Astrocyte (in vitro differentiated cells and primary cell): ENCODE measurements around the gene PKP1. TPM values are rescaled to one million over a fixed set of nuclear protein-coding genes. Genes with fewer than 3 reads are reported as not detected.
A peak's percentile ranks its signal among the peaks of the same experiment; 100 is the strongest.

ENCODE experiments used
- DNase-seq: peaks from one replicate; pipeline ENCODE4 v3.0.0-alpha.2; 2010; ENCODE audit warnings: low read depth
- FAIRE-seq: peaks from 2 replicates; lab custom pipeline; 2011; peaks lifted over from hg19 to GRCh38; lab: Jason Lieb, UNC
- H2AFZ ChIP-seq: 2 replicates; pipeline ENCODE4 v1.6.0; 2012; ENCODE audit warnings: low read depth, low read length, inconsistent platforms
- H3K27ac ChIP-seq: 2 replicates; pipeline ENCODE4 v1.5.1; 2011; ENCODE audit warnings: low read depth, low read length, inconsistent platforms
- H3K27me3 ChIP-seq: 2 replicates; pipeline ENCODE4 v1.6.0; 2011; ENCODE audit warnings: low read length, inconsistent platforms; ENCODE audit not compliant: insufficient read depth
- H3K36me3 ChIP-seq: 2 replicates; pipeline ENCODE4 v1.5.1; 2011; ENCODE audit warnings: low read length, inconsistent platforms; ENCODE audit not compliant: insufficient read depth
- H3K4me1 ChIP-seq: 2 replicates; pipeline ENCODE4 v1.5.1; 2011; ENCODE audit warnings: low read length, inconsistent platforms; ENCODE audit not compliant: insufficient read depth
- H3K4me2 ChIP-seq: 2 replicates; pipeline ENCODE4 v1.6.0; 2012; ENCODE audit warnings: low read length, inconsistent platforms
- H3K4me3 ChIP-seq: 2 replicates; pipeline ENCODE4 v1.5.1; 2011; ENCODE audit warnings: low read depth, mild to moderate bottlenecking, low read length, inconsistent platforms; ENCODE audit not compliant: insufficient read depth
- H3K79me2 ChIP-seq: 2 replicates; pipeline ENCODE4 v1.6.0; 2012; ENCODE audit warnings: mild to moderate bottlenecking, low read length, inconsistent platforms; ENCODE audit not compliant: insufficient read depth
- H3K9ac ChIP-seq: 2 replicates; pipeline ENCODE4 v1.6.0; 2012; ENCODE audit warnings: mild to moderate bottlenecking, low read length, inconsistent platforms
- H3K9me3 ChIP-seq: 2 replicates; pipeline ENCODE4 v1.5.1; 2012; ENCODE audit warnings: low read depth, mild to moderate bottlenecking, low read length, inconsistent platforms; ENCODE audit not compliant: insufficient read depth
- H4K20me1 ChIP-seq: 2 replicates; pipeline ENCODE4 v1.6.0; 2012; ENCODE audit warnings: low read length, inconsistent platforms; ENCODE audit not compliant: insufficient read depth
- H3K27ac Mint-ChIP-seq: one replicate; pipeline ENCODE4 v1.8.0; 2021; ENCODE audit warnings: mild to moderate bottlenecking, mixed read lengths; ENCODE audit not compliant: unreplicated experiment
- H3K27me3 Mint-ChIP-seq: one replicate; pipeline ENCODE4 v1.8.0; 2021; ENCODE audit warnings: low read depth, mixed read lengths; ENCODE audit not compliant: unreplicated experiment
- H3K36me3 Mint-ChIP-seq: one replicate; pipeline ENCODE4 v1.8.0; 2021; ENCODE audit warnings: low read depth, mixed read lengths; ENCODE audit not compliant: unreplicated experiment
- H3K4me1 Mint-ChIP-seq: one replicate; pipeline ENCODE4 v1.8.0; 2021; ENCODE audit warnings: low read depth, mixed read lengths; ENCODE audit not compliant: unreplicated experiment
- H3K4me3 Mint-ChIP-seq: one replicate; pipeline ENCODE4 v1.8.0; 2021; ENCODE audit warnings: mild to moderate bottlenecking, moderate library complexity, mixed read lengths; ENCODE audit not compliant: unreplicated experiment
- H3K9me3 Mint-ChIP-seq: one replicate; pipeline ENCODE4 v1.8.0; 2021; ENCODE audit warnings: mild to moderate bottlenecking, mixed read lengths; ENCODE audit not compliant: unreplicated experiment
- EZH2 ChIP-seq: IDR thresholded peaks from 2 replicates; pipeline ENCODE4 v1.6.1; 2012; ENCODE audit warnings: mild to moderate bottlenecking, low read length, inconsistent platforms; ENCODE audit not compliant: insufficient read depth
- total RNA-seq: library from RNA; stranded (reverse); gene quantifications from 2 replicates; pipeline ENCODE4 v1.2.1, GENCODE V29; 2021
- TF ChIP-seq, protein P1 (sequence below): IDR thresholded peaks from 2 replicates; pipeline ENCODE4 v1.5.1; 2011; ENCODE audit warnings: low read depth, mild to moderate bottlenecking, inconsistent platforms, low read length, moderate library complexity; ENCODE audit not compliant: insufficient read depth

PKP1 gene
- total RNA-seq, 1 donor from 2014 or later = 0.07 TPM

DNA sequence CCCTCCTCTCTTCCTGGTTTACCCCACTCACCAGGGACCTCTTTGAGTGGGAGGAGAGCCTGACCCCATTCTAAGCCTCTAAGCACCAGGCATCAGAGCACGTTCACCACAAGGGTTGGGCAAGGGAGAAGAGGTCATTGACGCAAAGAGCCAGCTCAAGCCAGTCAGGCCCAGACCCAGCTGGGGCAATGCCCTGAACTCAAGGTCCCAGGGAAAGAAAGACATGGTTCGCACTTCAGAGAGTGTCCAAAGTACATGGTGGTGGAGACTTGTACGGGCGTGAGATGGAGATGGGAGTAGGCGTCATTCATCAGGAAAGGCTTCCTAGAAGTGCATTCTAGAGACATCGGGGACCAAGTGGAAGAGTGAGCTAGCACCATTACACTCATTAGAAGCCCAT, 7.2 kb downstream of the PKP1 start:
- FAIRE-seq = no peak

DNA sequence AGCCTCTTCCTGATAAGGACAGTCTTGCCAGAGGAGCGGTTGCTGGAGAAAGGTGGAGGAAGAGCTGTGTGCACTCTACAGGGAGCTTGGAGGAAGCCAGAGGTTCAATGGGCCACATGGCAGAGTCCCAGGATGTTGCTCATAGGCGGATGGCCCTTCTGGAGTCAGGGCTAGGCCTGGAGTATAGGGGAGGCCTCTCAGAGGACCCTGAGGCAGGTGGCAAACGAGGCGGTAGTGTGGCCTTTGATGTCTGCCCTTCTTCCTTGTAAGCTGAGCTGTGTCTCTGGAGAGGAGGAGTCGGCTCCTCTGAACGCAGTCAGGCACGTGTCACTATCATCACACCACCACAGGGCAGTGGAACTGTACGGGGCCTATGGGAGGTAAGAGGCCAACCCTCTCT, 8.6 kb downstream of the PKP1 start:
- Histone ChIP-seq H3K27me3 (peaks cover 11% of the 10 kb centered on the region), H3K4me2 (no peak overlapping the region), H3K4me3 (no peak overlapping the region), H3K9me3 (no peaks in the 10 kb centered on the region), H3K9ac (no peak overlapping the region), H3K27ac (no peak overlapping the region), H2AFZ (no peak overlapping the region), H3K36me3 (no peaks in the 10 kb centered on the region), H3K79me2 (no peaks in the 10 kb centered on the region), H4K20me1 (no peaks in the 10 kb centered on the region), H3K4me1 (peaks cover 6% of the 10 kb centered on the region)
- Mint-ChIP-seq H3K4me1 (peaks cover 33% of the 10 kb centered on the region), H3K9me3 (peaks cover under 1% of the 10 kb centered on the region), H3K27ac (no peak overlapping the region), H3K27me3 (peaks cover 32% of the 10 kb centered on the region), H3K36me3 (peaks cover 2% of the 10 kb centered on the region), H3K4me3 (no peak overlapping the region)
- no peak for FAIRE-seq
- TF ChIP-seq, protein P1, sequence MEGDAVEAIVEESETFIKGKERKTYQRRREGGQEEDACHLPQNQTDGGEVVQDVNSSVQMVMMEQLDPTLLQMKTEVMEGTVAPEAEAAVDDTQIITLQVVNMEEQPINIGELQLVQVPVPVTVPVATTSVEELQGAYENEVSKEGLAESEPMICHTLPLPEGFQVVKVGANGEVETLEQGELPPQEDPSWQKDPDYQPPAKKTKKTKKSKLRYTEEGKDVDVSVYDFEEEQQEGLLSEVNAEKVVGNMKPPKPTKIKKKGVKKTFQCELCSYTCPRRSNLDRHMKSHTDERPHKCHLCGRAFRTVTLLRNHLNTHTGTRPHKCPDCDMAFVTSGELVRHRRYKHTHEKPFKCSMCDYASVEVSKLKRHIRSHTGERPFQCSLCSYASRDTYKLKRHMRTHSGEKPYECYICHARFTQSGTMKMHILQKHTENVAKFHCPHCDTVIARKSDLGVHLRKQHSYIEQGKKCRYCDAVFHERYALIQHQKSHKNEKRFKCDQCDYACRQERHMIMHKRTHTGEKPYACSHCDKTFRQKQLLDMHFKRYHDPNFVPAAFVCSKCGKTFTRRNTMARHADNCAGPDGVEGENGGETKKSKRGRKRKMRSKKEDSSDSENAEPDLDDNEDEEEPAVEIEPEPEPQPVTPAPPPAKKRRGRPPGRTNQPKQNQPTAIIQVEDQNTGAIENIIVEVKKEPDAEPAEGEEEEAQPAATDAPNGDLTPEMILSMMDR = no peak
- TF ChIP-seq EZH2 = no peak
- no peak for DNase-seq

More for the DNA sequence above, 7.2 kb downstream of the PKP1 start:
- Histone ChIP-seq H3K27ac (no peak overlapping the region), H3K4me1 (no peaks in the 10 kb centered on the region), H3K9ac (no peak overlapping the region), H2AFZ (no peak overlapping the region), H3K4me2 (no peak overlapping the region), H3K4me3 (no peak overlapping the region), H4K20me1 (no peaks in the 10 kb centered on the region), H3K36me3 (no peaks in the 10 kb centered on the region), H3K9me3 (no peaks in the 10 kb centered on the region), H3K79me2 (no peaks in the 10 kb centered on the region), H3K27me3 (peaks cover 24% of the 10 kb centered on the region)
- TF ChIP-seq, protein P1 = no peak
- no peak for TF ChIP-seq EZH2
- H3K9me3 Mint-ChIP-seq = peaks cover 4% of the 10 kb centered on the region
- peaks cover 2% of the 10 kb centered on the region for H3K36me3 Mint-ChIP-seq
- H3K4me1 Mint-ChIP-seq = peaks cover 26% of the 10 kb centered on the region
- no peak overlapping the region for H3K27ac Mint-ChIP-seq
- DNase-seq = no peak
- no peak overlapping the region for H3K4me3 Mint-ChIP-seq
- H3K27me3 Mint-ChIP-seq = peaks cover 44% of the 10 kb centered on the region

DNA sequence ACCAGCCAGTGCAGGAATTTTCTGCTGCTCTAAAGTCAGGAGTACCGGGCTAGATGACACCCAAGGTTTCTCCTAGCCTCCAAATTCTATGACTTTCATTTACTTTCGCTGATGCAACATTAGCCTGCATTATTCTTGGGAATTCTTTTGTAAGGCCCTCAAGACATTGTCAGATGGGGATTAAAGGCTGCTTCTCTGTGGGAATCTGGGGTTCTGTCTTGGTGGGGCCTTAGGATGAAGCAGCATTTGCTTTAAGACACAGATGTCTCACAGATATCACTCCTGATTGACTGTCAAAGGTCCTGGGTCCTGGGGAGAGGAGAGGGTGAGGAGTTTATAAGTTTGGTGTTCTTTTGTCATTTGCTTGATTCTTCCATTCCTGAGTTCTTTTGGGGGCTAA, 11.6 kb downstream of the PKP1 start:
- Histone ChIP-seq H3K27me3 (peaks cover 5% of the 10 kb centered on the region), H3K4me2 (no peak overlapping the region), H3K27ac (no peak overlapping the region), H3K36me3 (no peaks in the 10 kb centered on the region), H3K9ac (no peak overlapping the region), H3K9me3 (no peaks in the 10 kb centered on the region), H4K20me1 (no peaks in the 10 kb centered on the region), H3K79me2 (no peaks in the 10 kb centered on the region), H3K4me1 (peaks cover 6% of the 10 kb centered on the region), H2AFZ (no peak overlapping the region), H3K4me3 (no peak overlapping the region)
- FAIRE-seq (no peak), DNase-seq (no peak)
- Mint-ChIP-seq H3K27ac (peak overlapping the region; percentile 66), H3K4me3 (peak overlapping the region; percentile 9), H3K4me1 (peaks cover 27% of the 10 kb centered on the region), H3K36me3 (peaks cover 2% of the 10 kb centered on the region), H3K27me3 (peaks cover 28% of the 10 kb centered on the region), H3K9me3 (no peaks in the 10 kb centered on the region)
- TF ChIP-seq, protein P1 = no peak
- no peak for TF ChIP-seq EZH2
